AG04450 (cell line): Measurements from ENCODE around the gene EXOC7. TPM values are rescaled to one million over a fixed set of nuclear protein-coding genes. Genes with fewer than 3 reads are reported as not detected.
A peak's percentile ranks its signal among the peaks of the same experiment; 100 is the strongest.

Source experiments
- CTCF ChIA-PET: fragments of 300-600, 350-600 bp; formaldehyde crosslinking; extraction: SDS; loops from one replicate; lab custom pipeline; 2022; ENCODE audit warnings: antibody characterized with exemption, inconsistent platforms; lab: Charles Lee
- POLR2A ChIA-PET: fragments of 350-600 bp; formaldehyde crosslinking; extraction: SDS; loops from one replicate; lab custom pipeline; 2021; ENCODE audit warnings: antibody characterized with exemption, inconsistent platforms; lab: Yijun Ruan, JAX
- DNase-seq: peaks from one replicate; pipeline ENCODE4 v3.0.0-alpha.2; 2011; ENCODE audit warnings: low read depth, low spot score
- H3K27ac ChIP-seq: one replicate; pipeline ENCODE4 v1.5.1; 2012; ENCODE audit warnings: low read depth, low read length, control low read depth
- H3K27me3 ChIP-seq: one replicate; pipeline ENCODE4 v1.6.0; 2012; ENCODE audit warnings: low read length; ENCODE audit not compliant: control insufficient read depth, insufficient read depth
- H3K4me3 ChIP-seq: 2 replicates; pipeline ENCODE4 v1.5.1; 2011; ENCODE audit warnings: mild to moderate bottlenecking, low read depth, low read length, control low read depth
- H3K9me3 ChIP-seq: 2 replicates; pipeline ENCODE4 v1.5.1; 2012; ENCODE audit warnings: low read length; ENCODE audit not compliant: control insufficient read depth, insufficient read depth
- CTCF ChIP-seq: IDR thresholded peaks from 2 replicates; pipeline ENCODE4 v1.5.1; 2011; ENCODE audit warnings: low read depth, low read length, control low read depth, inconsistent platforms
- polyA plus RNA-seq: library from polyadenylated mRNA; depleted of rRNA; stranded (reverse); fragments of >200 nt; gene quantifications from 2 replicates; pipeline ENCODE4 v1.2.3, GENCODE V29; 2011

The EXOC7 gene
- polyA plus RNA-seq, 1 experiment: 97.6 TPM

- ChIA-PET POLR2A (no interaction called here), CTCF (interaction anchor here (0.6 to 1.2 kb wide), 2 partner anchors 9 to 28 kb away, joined by 3 read pairs; no protein-coding TSS in a partner anchor)
- Histone ChIP-seq H3K27me3 (peaks cover 20% of the 10 kb centered on the region), H3K9me3 (no peaks in the 10 kb centered on the region; the same call in 1 of the 2 replicates), H3K4me3 (no peak overlapping the region), H3K27ac (no peak overlapping the region)
- TF ChIP-seq CTCF: no peak
- DNase-seq: no peak
Observed at GRCh38 chr17:76150712-76151622, 47.4 kb upstream of the EXOC7 start.

GRCh38 chr17:76149214-76149613, 45.6 kb upstream of the EXOC7 start:
- H3K4me3 ChIP-seq: no peak overlapping the region
- H3K27ac ChIP-seq: no peak overlapping the region
- ChIA-PET CTCF (no interaction called here), POLR2A (no interaction called here)
- TF ChIP-seq CTCF: no peak
- no peak for DNase-seq
- H3K27me3 ChIP-seq: peaks cover 12% of the 10 kb centered on the region
- H3K9me3 ChIP-seq: no peaks in the 10 kb centered on the region; the same call in 1 of the 2 replicates

- peaks cover 19% of the 10 kb centered on the region for H3K27me3 ChIP-seq
- TF ChIP-seq CTCF: no peak
- POLR2A ChIA-PET: no interaction called here
- H3K9me3 ChIP-seq: no peaks in the 10 kb centered on the region; the same call in 1 of the 2 replicates
- no peak overlapping the region for H3K27ac ChIP-seq
- H3K4me3 ChIP-seq: no peak overlapping the region
- CTCF ChIA-PET: interaction anchor here (0.7 kb wide), 2 partner anchors 14 to 99 kb away, joined by 3 to 4 read pairs; no protein-coding TSS in a partner anchor
- no peak for DNase-seq
Observed at GRCh38 chr17:76148015-76148326, 44.4 kb upstream of the EXOC7 start.

GRCh38 chr17:76147211-76148014, 43.8 kb upstream of the EXOC7 start:
- ChIA-PET CTCF (interaction anchor here (0.8 to 1.3 kb wide), 4 partner anchors 12 to 141 kb away, joined by 3 to 4 read pairs (median 4); no protein-coding TSS in a partner anchor), POLR2A (interaction anchor here (0.5 kb wide), 1 partner anchor 26 kb away, joined by 3 read pairs; no protein-coding TSS in a partner anchor)
- Histone ChIP-seq H3K27ac (no peak overlapping the region), H3K27me3 (peaks cover 21% of the 10 kb centered on the region), H3K9me3 (no peaks in the 10 kb centered on the region; the same call in 1 of the 2 replicates), H3K4me3 (no peak overlapping the region)
- TF ChIP-seq CTCF: peak; percentile 67
- DNase-seq: no peak
